HG02981 (cell line): ENCODE measurements around the gene TBCE.

Experiments
- ATAC-seq: cut with Tn5 transposase; IDR thresholded peaks from one replicate; pipeline ENCODE4 v1.9.1; 2021; ENCODE audit warnings: mild to moderate bottlenecking, moderate library complexity; ENCODE audit not compliant: unreplicated experiment

TBCE gene

DNA sequence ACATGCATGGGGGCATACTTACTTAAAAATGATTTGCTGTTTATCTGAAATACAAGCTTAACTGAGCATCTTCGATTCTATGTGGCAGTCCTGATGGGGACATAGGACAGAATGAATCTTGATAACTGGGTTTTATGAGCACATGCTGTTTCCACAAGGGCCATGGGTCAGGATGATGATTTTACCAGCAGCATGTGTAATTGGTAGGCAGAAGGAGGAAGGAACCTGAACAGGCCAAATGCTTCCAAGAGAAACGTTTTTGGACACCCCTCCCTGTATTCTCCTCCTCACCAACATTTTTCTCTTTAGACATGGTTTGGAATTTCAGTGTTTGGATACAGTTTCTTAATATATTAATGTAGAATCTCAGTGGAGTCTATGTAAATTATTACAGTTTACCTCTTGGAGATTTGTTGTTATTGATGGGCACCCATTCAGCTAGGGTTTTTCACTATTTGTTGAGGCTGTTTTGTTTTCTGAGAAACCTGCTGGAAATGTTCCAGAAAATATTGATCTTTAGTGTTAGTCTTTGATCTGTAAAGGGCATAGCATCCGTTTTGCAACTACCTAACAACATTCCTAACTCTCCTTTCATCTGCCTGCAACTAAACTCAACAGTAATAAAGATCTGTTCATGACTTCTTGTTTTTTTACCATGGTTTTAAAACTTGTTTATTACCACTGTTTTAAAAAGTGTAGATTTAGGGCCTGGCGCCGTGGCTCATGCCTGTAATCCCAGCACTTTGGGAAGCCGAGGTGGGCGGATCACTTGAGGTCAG, 42.0 kb downstream of the TBCE start:
- ATAC-seq = no peak

DNA sequence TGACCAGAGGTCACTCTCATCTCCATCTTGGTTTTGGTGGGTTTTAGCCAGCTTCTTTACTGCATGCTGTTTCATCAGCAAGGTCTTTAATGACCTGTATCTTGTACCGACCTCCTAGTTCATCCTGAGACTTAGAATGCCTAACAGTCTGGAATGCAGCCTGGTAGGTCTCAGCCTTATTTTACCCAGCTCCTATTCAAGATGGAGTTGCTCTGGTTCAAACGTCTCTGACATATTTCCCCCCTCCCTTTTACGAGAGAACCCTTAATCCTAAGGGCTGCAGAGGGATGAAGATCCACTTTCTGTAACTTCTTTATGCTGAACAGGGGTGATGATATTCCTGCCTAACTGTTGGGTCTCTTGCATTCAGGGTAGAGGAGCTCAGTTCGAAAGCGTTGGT, 43.2 kb downstream of the TBCE start:
- ATAC-seq = no peak

GRCh38 chr1:235411489-235412486, 44.6 kb downstream of the TBCE start:
- ATAC-seq = no peak

GRCh38 chr1:235415008-235415904, 48.0 kb downstream of the TBCE start:
- ATAC-seq = peak; percentile 74

DNA sequence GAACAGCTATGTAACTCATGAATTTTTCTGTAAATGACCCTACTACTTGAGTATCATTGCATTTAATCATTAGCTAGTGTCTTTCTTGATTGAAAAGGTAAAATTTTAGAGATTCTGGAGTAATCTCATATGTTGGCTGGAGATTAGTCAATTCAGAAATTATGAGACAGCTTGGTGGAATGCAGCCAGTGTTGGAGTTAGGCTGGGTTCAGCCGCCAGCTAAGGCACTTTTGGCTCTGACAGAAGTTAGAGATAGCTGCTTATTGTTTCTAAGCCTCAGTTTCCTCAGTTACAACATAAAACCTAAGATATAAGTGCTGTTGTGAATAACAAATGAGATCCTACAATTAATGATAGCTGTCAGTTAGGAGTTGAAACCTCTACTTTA, 49.4 kb downstream of the TBCE start:
- ATAC-seq = no peak

DNA sequence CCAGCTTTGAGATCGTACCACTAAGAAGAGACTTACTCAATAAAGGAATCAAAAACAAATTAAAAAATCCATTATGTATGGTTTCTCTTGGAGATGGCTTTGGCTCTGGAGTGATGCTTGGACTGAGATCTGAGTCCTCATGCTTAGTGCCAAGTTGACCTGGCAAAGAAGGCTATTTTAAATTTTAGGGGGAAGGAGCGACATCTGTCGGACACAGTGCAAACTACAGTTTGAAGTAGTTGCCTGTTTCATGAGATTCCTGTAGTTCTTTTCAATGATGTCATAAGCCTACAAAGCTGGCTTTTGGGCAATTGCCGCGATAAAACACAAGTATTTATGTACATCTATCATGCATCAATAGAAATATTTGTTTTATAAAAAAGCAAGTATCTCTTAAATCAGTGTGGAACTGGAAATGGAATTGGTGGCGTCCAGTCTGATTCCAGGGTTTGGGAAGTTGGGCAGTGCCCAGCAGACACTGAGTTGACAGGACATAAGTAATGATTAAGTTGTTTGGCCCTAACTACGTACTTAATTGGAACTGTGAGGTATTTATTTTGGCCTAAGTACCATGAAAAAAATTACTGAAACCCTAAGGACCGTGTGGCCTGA, 50.0 kb downstream of the TBCE start:
- ATAC-seq = peak; percentile 41

- ATAC-seq = no peak
Observed at GRCh38 chr1:235421751-235422150, 54.5 kb downstream of the TBCE start.

GRCh38 chr1:235423214-235423652, 56.0 kb downstream of the TBCE start:
- peak; percentile 61 for ATAC-seq

DNA sequence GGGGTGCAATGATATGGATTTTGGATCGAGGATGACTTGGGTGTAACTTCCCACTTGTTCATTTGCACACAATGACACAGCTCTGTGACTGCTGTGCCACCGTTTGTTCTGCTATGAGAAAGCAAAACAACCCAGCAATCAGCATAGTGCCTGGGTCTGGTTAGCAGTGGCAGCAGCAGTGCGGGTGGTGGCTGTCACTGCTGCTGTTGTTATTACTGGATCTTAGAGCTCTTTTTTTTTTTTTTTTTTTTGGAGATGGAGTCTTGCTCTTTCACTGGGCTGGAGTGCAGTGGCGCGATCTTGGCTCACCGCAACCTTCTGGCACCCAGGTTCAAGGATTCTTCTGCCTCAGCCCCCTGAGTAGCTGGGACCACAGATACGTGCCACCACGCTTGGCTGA, 56.9 kb downstream of the TBCE start:
- no peak for ATAC-seq

- ATAC-seq = no peak
Observed at GRCh38 chr1:235425357-235425756, 58.1 kb downstream of the TBCE start.

- no peak for ATAC-seq
Observed at GRCh38 chr1:235426143-235426542, 58.9 kb downstream of the TBCE start.

GRCh38 chr1:235426680-235427079, 59.5 kb downstream of the TBCE start:
- no peak for ATAC-seq

GRCh38 chr1:235427447-235427846, 60.2 kb downstream of the TBCE start:
- no peak for ATAC-seq

- no peak for ATAC-seq
Observed at GRCh38 chr1:235429143-235429542, 61.9 kb downstream of the TBCE start.

DNA sequence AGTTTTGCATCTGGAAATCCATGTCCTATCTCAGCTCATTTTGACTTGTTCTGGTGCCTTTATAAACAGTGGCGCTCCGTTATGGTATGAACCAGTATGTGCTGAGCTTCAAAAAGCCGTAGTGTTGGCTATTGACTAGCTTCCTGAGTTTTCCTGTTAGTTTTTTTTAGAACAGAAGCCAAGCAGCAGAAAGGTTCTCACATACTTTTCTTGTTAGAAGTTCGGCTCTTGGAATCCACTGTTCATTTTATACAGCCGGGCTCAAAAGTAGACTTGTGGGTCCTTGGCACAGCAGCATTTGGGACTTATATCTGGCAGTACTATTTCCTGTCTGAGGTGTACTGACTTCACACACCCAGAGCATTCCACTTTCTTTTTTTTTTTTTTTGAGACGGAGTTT, 63.8 kb downstream of the TBCE start:
- no peak for ATAC-seq

DNA sequence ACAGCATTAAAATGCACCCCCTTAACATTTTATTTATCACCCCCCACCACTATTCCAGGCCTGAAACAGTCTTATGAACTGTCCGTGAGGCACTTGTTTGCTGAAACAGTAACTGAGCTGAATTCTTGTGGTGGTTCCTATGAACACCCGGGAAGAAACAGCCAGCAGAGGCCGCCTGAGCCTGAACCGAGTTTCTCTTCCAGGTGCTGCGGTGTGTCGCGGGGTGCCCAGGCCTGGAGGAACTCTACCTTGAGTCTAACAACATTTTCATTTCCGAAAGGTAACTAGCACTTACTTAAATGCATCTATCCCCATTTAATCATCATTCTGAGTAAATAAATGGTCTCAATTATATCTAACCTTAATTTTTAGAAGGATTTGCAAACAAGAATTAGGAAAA, 66.8 kb downstream of the TBCE start:
- no peak for ATAC-seq

- ATAC-seq = no peak
Observed at GRCh38 chr1:235441159-235441685, 74.0 kb downstream of the TBCE start.

- ATAC-seq = no peak
Observed at GRCh38 chr1:235442788-235443429, 75.7 kb downstream of the TBCE start.

GRCh38 chr1:235448616-235449015, 81.4 kb downstream of the TBCE start:
- ATAC-seq = no peak

DNA sequence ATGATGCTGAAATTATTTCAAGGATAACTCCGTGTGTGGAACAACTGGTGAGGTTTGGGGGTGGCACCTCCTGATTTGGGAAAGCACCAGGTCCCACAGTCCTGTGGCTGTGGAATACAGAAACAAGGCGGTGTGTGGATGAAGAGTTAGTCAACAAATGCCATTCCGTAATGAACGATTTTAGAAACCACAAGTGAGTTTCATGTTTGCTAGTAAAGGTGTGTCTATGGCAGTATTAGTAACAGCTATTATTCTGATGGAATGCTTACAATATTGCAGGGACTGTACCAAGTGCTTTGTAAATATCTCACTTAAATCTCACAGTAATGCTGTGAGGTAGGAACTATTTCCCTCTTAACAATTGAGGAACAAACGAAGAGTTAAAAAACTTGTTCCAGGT, 83.2 kb downstream of the TBCE start:
- ATAC-seq = no peak
